HepG2 (cell line): ENCODE measurements around the gene AHNAK. TPM values are rescaled to one million over a fixed set of nuclear protein-coding genes. Genes with fewer than 3 reads are reported as not detected.

ENCODE experiments used
- HNRNPK ChIP-seq: fragments of 200-400 bp; formaldehyde crosslinking; IDR thresholded peaks from 2 replicates; pipeline ENCODE4 v1.6.1; 2018; ENCODE audit warnings: low read length, low read depth, moderate library complexity, mild to moderate bottlenecking; ENCODE audit not compliant: poor library complexity, severe bottlenecking
- IRX3 ChIP-seq: sonication (generic); formaldehyde crosslinking; IDR thresholded peaks from 2 replicates; pipeline ENCODE4 v1.8.1; 2023; ENCODE audit warnings: mild to moderate bottlenecking, low read depth, missing genetic modification reagents, borderline replicate concordance
- LCORL ChIP-seq, 2 experiments: fragments of 450-650 bp in 1 of 2; sonication (generic) in 1 of 2; formaldehyde crosslinking in 1 of 2; IDR thresholded peaks; 2 replicates each; pipeline versions ENCODE4 v1.5.0 to v1.6.1; 2017 to 2020; ENCODE audit warnings: antibody characterized with exemption in 1 of 2, missing genetic modification reagents in 1 of 2
- MXI1 ChIP-seq: IDR thresholded peaks from 3 replicates; pipeline ENCODE4 v1.6.1; 2012; ENCODE audit warnings: low read depth, low read length, inconsistent platforms, borderline replicate concordance
- NR2F1 ChIP-seq, 2 experiments: fragments of 450-650 bp in 1 of 2; formaldehyde crosslinking in 1 of 2; IDR thresholded peaks; 2 replicates each; pipeline versions ENCODE4 v1.5.0 to v1.6.1; 2016 to 2020; ENCODE audit warnings: mild to moderate bottlenecking in 1 of 2, missing compliant biosample characterization in 1 of 2, missing genetic modification reagents in 1 of 2, moderate library complexity in 1 of 2
- ZNF615 ChIP-seq: sonication (generic); formaldehyde crosslinking; IDR thresholded peaks from 2 replicates; pipeline ENCODE4 v1.5.0; 2020; ENCODE audit warnings: mild to moderate bottlenecking, missing genetic modification reagents, borderline replicate concordance
- polyA plus RNA-seq, 8 experiments: library from polyadenylated mRNA; depleted of rRNA in 3 of 8; stranded (reverse) in 7 of 8; unstranded in 1 of 8; fragments of >200 nt; fragmentation: Illumina TruSeq in 4 of 8; extraction: Trizol in 4 of 8; gene quantifications; 2 replicates each; pipeline versions ENCODE4 v1.2.1 to v1.2.3, GENCODE V29; 2011 to 2016; ENCODE audit warnings: low read depth in 4 of 8, missing spikeins in 1 of 8, mixed read lengths in 1 of 8; ENCODE audit not compliant: insufficient read depth in 1 of 8
- total RNA-seq, 5 experiments: library from RNA; depleted of rRNA; stranded (reverse); fragments of >200 nt; fragmentation: Illumina TruSeq; extraction: Trizol; gene quantifications; 2 replicates each; pipeline ENCODE4 v1.2.3, GENCODE V29; 2016; ENCODE audit warnings: low read depth in 1 of 5
- TF ChIP-seq, protein P1 (sequence below): IDR thresholded peaks from 2 replicates; pipeline ENCODE4 v1.6.1; 2016; ENCODE audit warnings: mild to moderate bottlenecking, missing biosample characterization, missing genetic modification reagents
- TF ChIP-seq, protein P2 (sequence below): sonication (generic); formaldehyde crosslinking; IDR thresholded peaks from 2 replicates; pipeline ENCODE4 v1.5.0; 2020; ENCODE audit warnings: mild to moderate bottlenecking, missing genetic modification reagents

The AHNAK gene
- total and polyA plus RNA-seq, 2 of the 13 experiments (the other 11 are each of a cell fraction or from before 2014, with no cell fraction given), result 23.4 to 25.0 TPM

DNA sequence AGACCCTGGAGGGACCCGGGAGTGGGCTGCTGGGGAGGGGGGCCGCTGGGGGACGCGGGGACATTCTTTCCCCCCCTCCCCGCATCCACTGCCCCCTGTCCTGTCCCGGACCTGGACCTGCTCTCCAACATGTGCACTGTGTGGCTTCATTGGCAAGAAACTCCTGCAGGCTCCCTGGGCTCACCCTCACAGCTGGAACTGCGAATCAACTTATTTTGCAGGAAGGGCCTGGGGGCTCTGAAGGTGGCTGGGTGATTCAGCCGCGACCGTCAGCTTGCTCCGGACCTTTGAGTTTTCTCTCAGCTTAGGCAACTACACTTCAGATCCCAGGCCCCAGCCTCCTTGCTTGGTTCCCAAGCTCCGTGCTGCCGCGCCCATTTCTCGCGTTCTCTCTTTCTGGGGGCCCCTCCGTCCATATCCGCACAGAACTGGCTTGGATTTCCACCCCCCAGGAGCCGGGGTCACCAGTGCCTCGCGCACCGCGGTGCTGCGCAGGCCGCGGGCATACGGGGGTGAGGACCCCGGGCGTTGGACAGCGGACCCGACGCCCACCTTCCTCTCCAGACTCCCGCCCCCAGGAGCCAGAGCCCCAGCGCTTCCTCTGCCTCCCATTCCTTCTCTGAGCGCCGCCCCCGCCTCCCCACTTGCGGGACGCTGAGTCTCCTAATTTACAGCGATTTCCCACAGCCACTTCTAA is 471 bp upstream of the AHNAK start (continued):
- TF ChIP-seq ZNF615 (no peak), HNRNPK (no peak), LCORL (IDR thresholded peaks at IDR 0.05) (no peak), LCORL (CRISPR knock-in tag; IDR thresholded peaks at IDR 0.05) (peak; percentile 75; the same call in 1 of the 2 replicates), MXI1 (no peak; the same call in 2 of the 3 replicates), IRX3 (0 out of 2 replicates have a peak, but pooled peaks have one; percentile 30), NR2F1 (CRISPR knock-in tag; IDR thresholded peaks at IDR 0.05) (no peak)
- TF ChIP-seq, protein P1, sequence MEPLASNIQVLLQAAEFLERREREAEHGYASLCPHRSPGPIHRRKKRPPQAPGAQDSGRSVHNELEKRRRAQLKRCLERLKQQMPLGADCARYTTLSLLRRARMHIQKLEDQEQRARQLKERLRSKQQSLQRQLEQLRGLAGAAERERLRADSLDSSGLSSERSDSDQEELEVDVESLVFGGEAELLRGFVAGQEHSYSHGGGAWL, result no peak
- TF ChIP-seq, protein P2, sequence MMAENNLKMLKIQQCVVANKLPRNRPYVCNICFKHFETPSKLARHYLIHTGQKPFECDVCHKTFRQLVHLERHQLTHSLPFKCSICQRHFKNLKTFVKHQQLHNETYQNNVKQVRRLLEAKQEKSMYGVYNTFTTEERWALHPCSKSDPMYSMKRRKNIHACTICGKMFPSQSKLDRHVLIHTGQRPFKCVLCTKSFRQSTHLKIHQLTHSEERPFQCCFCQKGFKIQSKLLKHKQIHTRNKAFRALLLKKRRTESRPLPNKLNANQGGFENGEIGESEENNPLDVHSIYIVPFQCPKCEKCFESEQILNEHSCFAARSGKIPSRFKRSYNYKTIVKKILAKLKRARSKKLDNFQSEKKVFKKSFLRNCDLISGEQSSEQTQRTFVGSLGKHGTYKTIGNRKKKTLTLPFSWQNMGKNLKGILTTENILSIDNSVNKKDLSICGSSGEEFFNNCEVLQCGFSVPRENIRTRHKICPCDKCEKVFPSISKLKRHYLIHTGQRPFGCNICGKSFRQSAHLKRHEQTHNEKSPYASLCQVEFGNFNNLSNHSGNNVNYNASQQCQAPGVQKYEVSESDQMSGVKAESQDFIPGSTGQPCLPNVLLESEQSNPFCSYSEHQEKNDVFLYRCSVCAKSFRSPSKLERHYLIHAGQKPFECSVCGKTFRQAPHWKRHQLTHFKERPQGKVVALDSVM (CRISPR knock-in tag), result no peak
